HepG2 (cell line): ENCODE data around the gene OVCA2. TPM values are rescaled to one million over a fixed set of nuclear protein-coding genes. Genes with fewer than 3 reads are reported as not detected.

Experiments used
- BCL6 ChIP-seq: IDR thresholded peaks from 2 replicates; pipeline ENCODE4 v1.6.1; 2016; ENCODE audit warnings: missing genetic modification reagents, missing compliant biosample characterization
- CBX2 ChIP-seq, 2 experiments: fragments of 200-600 bp in 1 of 2; sonication (generic); formaldehyde crosslinking in 1 of 2; IDR thresholded peaks; 2 replicates each; pipeline versions ENCODE4 v1.7.0 to v1.8.1; 2018 to 2022; ENCODE audit warnings: low read depth in 2 of 2, low read length in 1 of 2, mild to moderate bottlenecking in 1 of 2, missing genetic modification reagents in 1 of 2
- DNMT1 ChIP-seq: sonication (generic); formaldehyde crosslinking; IDR thresholded peaks from 2 replicates; pipeline ENCODE4 v1.5.1; 2020; ENCODE audit warnings: mild to moderate bottlenecking, missing genetic modification reagents
- EED ChIP-seq: sonication (generic); formaldehyde crosslinking; IDR thresholded peaks from 2 replicates; pipeline ENCODE4 v1.5.0; 2020; ENCODE audit warnings: mild to moderate bottlenecking, missing genetic modification reagents
- FOXJ3 ChIP-seq: sonication (generic); formaldehyde crosslinking; IDR thresholded peaks from 2 replicates; pipeline ENCODE4 v1.4.0; 2020; ENCODE audit warnings: missing genetic modification reagents, mild to moderate bottlenecking, borderline replicate concordance
- HOXA5 ChIP-seq: sonication (generic); formaldehyde crosslinking; IDR thresholded peaks from 2 replicates; pipeline ENCODE4 v1.4.0; 2020; ENCODE audit warnings: missing genetic modification reagents
- JUNB ChIP-seq: sonication (generic); formaldehyde crosslinking; IDR thresholded peaks from 2 replicates; pipeline ENCODE4 v1.8.0; 2022; ENCODE audit warnings: missing genetic modification reagents, mild to moderate bottlenecking, borderline replicate concordance
- KAT8 ChIP-seq: IDR thresholded peaks from 2 replicates; pipeline ENCODE4 v1.6.1; 2016; ENCODE audit warnings: missing genetic modification reagents, missing compliant biosample characterization
- KDM3A ChIP-seq: IDR thresholded peaks from 2 replicates; pipeline ENCODE4 v1.6.1; 2018; ENCODE audit warnings: low read depth, missing compliant biosample characterization
- MED1 ChIP-seq: sonication (generic); formaldehyde crosslinking; IDR thresholded peaks from 2 replicates; pipeline ENCODE4 v1.4.0; 2020; ENCODE audit warnings: missing genetic modification reagents
- NCOA2 ChIP-seq: sonication (generic); formaldehyde crosslinking; IDR thresholded peaks from 2 replicates; pipeline ENCODE4 v1.8.0; 2022; ENCODE audit warnings: inconsistent platforms
- PAWR ChIP-seq: sonication (generic); formaldehyde crosslinking; IDR thresholded peaks from 2 replicates; pipeline ENCODE4 v1.4.0; 2020; ENCODE audit warnings: missing genetic modification reagents, mild to moderate bottlenecking, borderline replicate concordance
- ZBTB38 ChIP-seq: sonication (generic); formaldehyde crosslinking; IDR thresholded peaks from 2 replicates; pipeline ENCODE4 v1.5.1; 2020; ENCODE audit warnings: mild to moderate bottlenecking, missing genetic modification reagents
- ZMYM2 ChIP-seq: sonication (generic); formaldehyde crosslinking; IDR thresholded peaks from 2 replicates; pipeline ENCODE4 v1.8.0; 2022; ENCODE audit warnings: mild to moderate bottlenecking, missing genetic modification reagents
- ZNF720 ChIP-seq: sonication (generic); formaldehyde crosslinking; IDR thresholded peaks from 2 replicates; pipeline ENCODE4 v1.4.0; 2020; ENCODE audit warnings: missing genetic modification reagents
- ZNF724P ChIP-seq: sonication (generic); formaldehyde crosslinking; IDR thresholded peaks from 2 replicates; pipeline ENCODE4 v1.8.0; 2022; ENCODE audit warnings: missing genetic modification reagents, borderline replicate concordance
- polyA plus RNA-seq, 8 experiments: library from polyadenylated mRNA; depleted of rRNA in 3 of 8; stranded (reverse) in 7 of 8; unstranded in 1 of 8; fragments of >200 nt; fragmentation: Illumina TruSeq in 4 of 8; extraction: Trizol in 4 of 8; gene quantifications; 2 replicates each; pipeline versions ENCODE4 v1.2.1 to v1.2.3, GENCODE V29; 2011 to 2016; ENCODE audit warnings: low read depth in 4 of 8, missing spikeins in 1 of 8, mixed read lengths in 1 of 8; ENCODE audit not compliant: insufficient read depth in 1 of 8
- total RNA-seq, 5 experiments: library from RNA; depleted of rRNA; stranded (reverse); fragments of >200 nt; fragmentation: Illumina TruSeq; extraction: Trizol; gene quantifications; 2 replicates each; pipeline ENCODE4 v1.2.3, GENCODE V29; 2016; ENCODE audit warnings: low read depth in 1 of 5
- TF ChIP-seq, protein P1 (sequence below): IDR thresholded peaks from 2 replicates; pipeline ENCODE4 v1.6.1; 2016; ENCODE audit warnings: mild to moderate bottlenecking
- TF ChIP-seq, protein P2 (sequence below): IDR thresholded peaks from 2 replicates; pipeline ENCODE4 v1.6.1; 2012; ENCODE audit warnings: low read depth, low read length, improper control_type of control experiment
- TF ChIP-seq, protein P3 (sequence below): sonication (generic); formaldehyde crosslinking; IDR thresholded peaks from 2 replicates; pipeline ENCODE4 v1.4.0; 2020; ENCODE audit warnings: missing genetic modification reagents, low read depth, mild to moderate bottlenecking, borderline replicate concordance
- TF ChIP-seq, protein P4 (sequence below): sonication (generic); formaldehyde crosslinking; IDR thresholded peaks from 2 replicates; pipeline ENCODE4 v1.5.1; 2020; ENCODE audit warnings: missing genetic modification reagents, mild to moderate bottlenecking, borderline replicate concordance
- TF ChIP-seq, protein P5 (sequence below): sonication (generic); formaldehyde crosslinking; IDR thresholded peaks from 2 replicates; pipeline ENCODE4 v1.5.0; 2020; ENCODE audit warnings: mild to moderate bottlenecking, missing genetic modification reagents

OVCA2 gene
- total and polyA plus RNA-seq, 2 of the 13 experiments (the other 11 are each of a cell fraction or from before 2014, with no cell fraction given), result 23.7 to 28.2 TPM

DNA sequence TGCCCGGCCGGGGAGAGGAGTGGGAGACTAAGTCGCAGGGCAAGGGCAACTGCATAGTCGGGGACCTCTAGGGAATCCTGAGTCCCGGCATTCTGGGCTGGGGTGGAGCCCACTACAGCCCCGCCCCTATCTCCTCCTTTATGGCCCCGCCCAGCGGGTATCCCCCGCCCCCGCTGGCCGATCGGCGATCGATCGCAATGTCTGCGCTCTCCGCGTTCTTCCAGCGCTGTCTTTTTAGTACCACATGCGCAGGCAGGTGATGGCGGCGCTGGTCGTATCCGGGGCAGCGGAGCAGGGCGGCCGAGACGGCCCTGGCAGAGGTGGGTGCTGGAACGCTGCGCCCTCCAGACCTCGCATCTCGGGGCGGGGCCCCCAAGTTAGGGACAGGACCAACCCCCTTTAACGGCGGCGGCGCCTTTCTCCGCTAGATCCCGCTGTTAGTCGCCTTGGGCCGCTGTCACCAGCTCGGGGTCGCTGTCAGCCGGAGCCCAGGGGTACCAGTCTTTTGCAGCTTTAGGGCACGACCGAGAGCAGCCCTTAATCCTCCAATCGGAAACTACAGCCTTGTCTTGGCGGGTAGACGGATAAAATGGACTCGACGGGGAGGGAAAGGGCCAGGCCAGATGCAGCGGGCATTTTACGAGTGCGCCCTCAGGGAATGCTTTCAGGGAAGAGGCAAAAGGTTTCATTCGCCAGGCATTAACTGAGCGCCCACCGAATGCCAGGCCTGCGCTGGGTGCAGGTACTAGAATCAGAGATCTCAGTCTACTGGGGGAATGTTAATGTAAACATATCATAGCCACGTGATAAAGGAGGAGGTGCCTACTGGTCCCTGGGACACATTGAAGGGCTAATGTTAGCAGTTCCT, 11.7 kb upstream of the OVCA2 start, which contains the start of gene DPH1 (continued):
- TF ChIP-seq, protein P1, sequence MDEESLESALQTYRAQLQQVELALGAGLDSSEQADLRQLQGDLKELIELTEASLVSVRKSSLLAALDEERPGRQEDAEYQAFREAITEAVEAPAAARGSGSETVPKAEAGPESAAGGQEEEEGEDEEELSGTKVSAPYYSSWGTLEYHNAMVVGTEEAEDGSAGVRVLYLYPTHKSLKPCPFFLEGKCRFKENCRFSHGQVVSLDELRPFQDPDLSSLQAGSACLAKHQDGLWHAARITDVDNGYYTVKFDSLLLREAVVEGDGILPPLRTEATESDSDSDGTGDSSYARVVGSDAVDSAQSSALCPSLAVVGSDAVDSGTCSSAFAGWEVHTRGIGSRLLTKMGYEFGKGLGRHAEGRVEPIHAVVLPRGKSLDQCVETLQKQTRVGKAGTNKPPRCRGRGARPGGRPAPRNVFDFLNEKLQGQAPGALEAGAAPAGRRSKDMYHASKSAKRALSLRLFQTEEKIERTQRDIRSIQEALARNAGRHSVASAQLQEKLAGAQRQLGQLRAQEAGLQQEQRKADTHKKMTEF (CRISPR knock-in tag), result peak; percentile 88; the same call in 1 of the 2 replicates
- TF ChIP-seq DNMT1 (CRISPR knock-in tag) (no peak), ZMYM2 (no peak), BCL6 (CRISPR knock-in tag) (peak; percentile 56), ZBTB38 (CRISPR knock-in tag) (peak; percentile 49; the same call in 1 of the 2 replicates), FOXJ3 (CRISPR knock-in tag) (peak; percentile 47; the same call in 1 of the 2 replicates), JUNB (CRISPR knock-in tag) (peak; percentile 45; the same call in 1 of the 2 replicates), EED (CRISPR knock-in tag) (peak; percentile 77; the same call in 1 of the 2 replicates), NCOA2 (CRISPR knock-in tag) (peak; percentile 49; the same call in 1 of the 2 replicates), HOXA5 (CRISPR knock-in tag) (peak; percentile 70), PAWR (no peak), KDM3A (CRISPR knock-in tag) (peak; percentile 79; the same call in 1 of the 2 replicates), MED1 (CRISPR knock-in tag) (peak; percentile 43), KAT8 (CRISPR knock-in tag) (peak; percentile 91), ZNF720 (CRISPR knock-in tag) (no peak), ZNF724P (CRISPR knock-in tag) (0 out of 2 replicates have a peak, but pooled peaks have one; percentile 74), CBX2 (IDR thresholded peaks at IDR 0.05; ENCODE audit: low read depth, low read length) (no peak), CBX2 (CRISPR knock-in tag; IDR thresholded peaks at IDR 0.05; ENCODE audit: low read depth) (no peak)
- TF ChIP-seq, protein P2, sequence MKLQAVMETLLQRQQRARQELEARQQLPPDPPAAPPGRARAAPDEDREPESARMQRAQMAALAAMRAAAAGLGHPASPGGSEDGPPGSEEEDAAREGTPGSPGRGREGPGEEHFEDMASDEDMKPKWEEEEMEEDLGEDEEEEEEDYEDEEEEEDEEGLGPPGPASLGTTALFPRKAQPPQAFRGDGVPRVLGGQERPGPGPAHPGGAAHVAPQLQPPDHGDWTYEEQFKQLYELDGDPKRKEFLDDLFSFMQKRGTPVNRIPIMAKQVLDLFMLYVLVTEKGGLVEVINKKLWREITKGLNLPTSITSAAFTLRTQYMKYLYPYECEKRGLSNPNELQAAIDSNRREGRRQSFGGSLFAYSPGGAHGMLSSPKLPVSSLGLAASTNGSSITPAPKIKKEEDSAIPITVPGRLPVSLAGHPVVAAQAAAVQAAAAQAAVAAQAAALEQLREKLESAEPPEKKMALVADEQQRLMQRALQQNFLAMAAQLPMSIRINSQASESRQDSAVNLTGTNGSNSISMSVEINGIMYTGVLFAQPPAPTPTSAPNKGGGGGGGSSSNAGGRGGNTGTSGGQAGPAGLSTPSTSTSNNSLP, result peak; percentile 59
- TF ChIP-seq, protein P3, sequence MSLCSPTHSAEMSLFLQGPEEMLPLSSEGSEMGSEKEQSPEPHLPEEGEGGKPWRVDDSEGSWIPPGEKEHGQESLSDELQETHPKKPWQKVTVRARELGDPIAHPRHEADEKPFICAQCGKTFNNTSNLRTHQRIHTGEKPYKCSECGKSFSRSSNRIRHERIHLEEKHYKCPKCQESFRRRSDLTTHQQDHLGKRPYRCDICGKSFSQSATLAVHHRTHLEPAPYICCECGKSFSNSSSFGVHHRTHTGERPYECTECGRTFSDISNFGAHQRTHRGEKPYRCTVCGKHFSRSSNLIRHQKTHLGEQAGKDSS (CRISPR knock-in tag), result peak; percentile 81
- TF ChIP-seq, protein P4, sequence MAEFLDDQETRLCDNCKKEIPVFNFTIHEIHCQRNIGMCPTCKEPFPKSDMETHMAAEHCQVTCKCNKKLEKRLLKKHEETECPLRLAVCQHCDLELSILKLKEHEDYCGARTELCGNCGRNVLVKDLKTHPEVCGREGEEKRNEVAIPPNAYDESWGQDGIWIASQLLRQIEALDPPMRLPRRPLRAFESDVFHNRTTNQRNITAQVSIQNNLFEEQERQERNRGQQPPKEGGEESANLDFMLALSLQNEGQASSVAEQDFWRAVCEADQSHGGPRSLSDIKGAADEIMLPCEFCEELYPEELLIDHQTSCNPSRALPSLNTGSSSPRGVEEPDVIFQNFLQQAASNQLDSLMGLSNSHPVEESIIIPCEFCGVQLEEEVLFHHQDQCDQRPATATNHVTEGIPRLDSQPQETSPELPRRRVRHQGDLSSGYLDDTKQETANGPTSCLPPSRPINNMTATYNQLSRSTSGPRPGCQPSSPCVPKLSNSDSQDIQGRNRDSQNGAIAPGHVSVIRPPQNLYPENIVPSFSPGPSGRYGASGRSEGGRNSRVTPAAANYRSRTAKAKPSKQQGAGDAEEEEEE (CRISPR knock-in tag), result no peak
- TF ChIP-seq, protein P5, sequence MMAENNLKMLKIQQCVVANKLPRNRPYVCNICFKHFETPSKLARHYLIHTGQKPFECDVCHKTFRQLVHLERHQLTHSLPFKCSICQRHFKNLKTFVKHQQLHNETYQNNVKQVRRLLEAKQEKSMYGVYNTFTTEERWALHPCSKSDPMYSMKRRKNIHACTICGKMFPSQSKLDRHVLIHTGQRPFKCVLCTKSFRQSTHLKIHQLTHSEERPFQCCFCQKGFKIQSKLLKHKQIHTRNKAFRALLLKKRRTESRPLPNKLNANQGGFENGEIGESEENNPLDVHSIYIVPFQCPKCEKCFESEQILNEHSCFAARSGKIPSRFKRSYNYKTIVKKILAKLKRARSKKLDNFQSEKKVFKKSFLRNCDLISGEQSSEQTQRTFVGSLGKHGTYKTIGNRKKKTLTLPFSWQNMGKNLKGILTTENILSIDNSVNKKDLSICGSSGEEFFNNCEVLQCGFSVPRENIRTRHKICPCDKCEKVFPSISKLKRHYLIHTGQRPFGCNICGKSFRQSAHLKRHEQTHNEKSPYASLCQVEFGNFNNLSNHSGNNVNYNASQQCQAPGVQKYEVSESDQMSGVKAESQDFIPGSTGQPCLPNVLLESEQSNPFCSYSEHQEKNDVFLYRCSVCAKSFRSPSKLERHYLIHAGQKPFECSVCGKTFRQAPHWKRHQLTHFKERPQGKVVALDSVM (CRISPR knock-in tag), result no peak
